Measurements from ENCODE around the gene CKM.
A peak's percentile ranks its signal among the peaks of the same experiment; 100 is the strongest.

The CKM gene

GRCh38 chr19:45263013-45263412, 59.7 kb downstream of the CKM start:
- Histone ChIP-seq H3K9ac (no peak overlapping the region), H3K27me3 (no peaks in the 10 kb centered on the region), H4K20me1 (peaks cover 6 to 70% (median 25%) of the 10 kb centered on the region in 11 experiments; a peak in 19 of 22 replicates), H3K9me3 (replicated peaks in 1 of 11) (no peaks in the 10 kb centered on the region), H3K27ac (no peak overlapping the region), H3K4me2 (no peak overlapping the region), H3K36me3 (peaks cover 54 to 91% (median 61%) of the 10 kb centered on the region in 11 experiments), H3K4me3 (no peak overlapping the region), H3K4me1 (peaks cover 0 to 14% (median 12%) of the 10 kb centered on the region in 10 experiments; a peak in 14 of 20 replicates)
- TF ChIP-seq Cebpa-rat (IDR thresholded peaks at IDR 0.05): no peak

DNA sequence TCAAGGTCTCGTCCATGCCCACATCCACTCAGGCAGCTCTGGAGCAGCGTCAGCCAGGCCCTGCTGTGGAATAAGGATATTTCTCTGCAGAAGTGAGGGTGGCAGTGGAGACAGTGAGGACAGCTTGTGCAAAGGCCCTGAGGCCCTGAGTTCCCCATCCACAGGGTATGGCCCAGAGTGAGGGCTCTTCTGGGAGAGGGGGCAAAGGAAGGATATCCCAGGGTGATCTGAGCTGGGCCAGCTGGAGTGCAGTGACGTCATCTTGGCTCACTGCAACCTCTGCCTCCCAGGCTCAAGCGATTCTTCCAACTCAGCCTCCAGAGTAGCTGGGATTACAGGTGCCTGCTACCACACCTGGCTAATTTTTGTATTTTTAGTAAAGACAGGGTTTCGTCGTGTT, 60.1 kb downstream of the CKM start:
- no peaks in the 10 kb centered on the region for H3K27me3 ChIP-seq
- peaks cover 50 to 87% (median 57%) of the 10 kb centered on the region in 11 experiments for H3K36me3 ChIP-seq
- no peak overlapping the region for H3K4me3 ChIP-seq
- TF ChIP-seq Cebpa-rat (IDR thresholded peaks at IDR 0.05): no peak
- no peaks in the 10 kb centered on the region for H3K9me3 ChIP-seq (replicated peaks in 1 of 11)
- H3K4me2 ChIP-seq: no peak overlapping the region
- peaks cover 6 to 74% (median 28%) of the 10 kb centered on the region in 11 experiments; a peak in 19 of 22 replicates for H4K20me1 ChIP-seq
- no peak overlapping the region for H3K27ac ChIP-seq
- peaks cover 0 to 14% (median 12%) of the 10 kb centered on the region in 10 experiments; a peak in 14 of 20 replicates for H3K4me1 ChIP-seq
- no peak overlapping the region for H3K9ac ChIP-seq

- H3K27me3 ChIP-seq: no peaks in the 10 kb centered on the region
- peaks cover 24 to 60% (median 40%) of the 10 kb centered on the region in 11 experiments for H3K36me3 ChIP-seq
- H3K9ac ChIP-seq: no peak overlapping the region
- peaks cover 7 to 34% (median 30%) of the 10 kb centered on the region in 10 experiments for H3K4me1 ChIP-seq
- no peak overlapping the region for H3K27ac ChIP-seq
- no peak overlapping the region for H3K4me3 ChIP-seq
- no peaks in the 10 kb centered on the region for H3K9me3 ChIP-seq (replicated peaks in 1 of 11)
- peaks cover 37 to 94% (median 52%) of the 10 kb centered on the region in 11 experiments for H4K20me1 ChIP-seq
- H3K4me2 ChIP-seq: no peak overlapping the region
- TF ChIP-seq Cebpa-rat (IDR thresholded peaks at IDR 0.05): no peak
These were observed 63.8 kb downstream of the CKM start for GRCh38 chr19:45258862-45259261.

DNA sequence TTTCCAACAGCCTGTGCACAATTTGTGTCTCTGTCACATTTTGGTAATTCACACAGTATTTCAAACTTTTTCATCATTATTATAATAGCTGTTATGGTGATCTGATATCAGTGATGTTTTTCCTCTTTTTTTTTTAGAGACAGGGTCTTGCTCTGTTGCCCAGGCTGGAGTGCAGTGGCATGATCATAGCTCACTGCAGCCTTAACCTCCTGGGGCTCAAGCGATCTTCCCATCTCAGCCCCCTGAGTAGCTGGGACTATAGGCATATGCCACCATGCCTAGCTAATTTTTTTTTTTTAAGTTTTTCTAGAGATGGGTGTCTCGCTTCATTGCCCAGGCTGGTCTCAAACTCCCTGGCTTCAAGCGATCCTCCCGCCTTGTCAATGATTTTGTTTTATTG, 65.8 kb downstream of the CKM start:
- TF ChIP-seq Cebpa-rat (IDR thresholded peaks at IDR 0.05): no peak

More for the DNA sequence above, 65.8 kb downstream of the CKM start:
- no peak overlapping the region for H3K27ac ChIP-seq
- H3K4me1 ChIP-seq: peaks cover 25 to 54% (median 49%) of the 10 kb centered on the region in 10 experiments
- H3K36me3 ChIP-seq: peaks cover 12 to 44% (median 28%) of the 10 kb centered on the region in 11 experiments
- H3K9ac ChIP-seq: no peak overlapping the region
- H3K4me3 ChIP-seq: no peak overlapping the region
- peaks cover 55 to 98% (median 73%) of the 10 kb centered on the region in 11 experiments for H4K20me1 ChIP-seq
- peak overlapping the region in 5 of 11 experiments; percentile 5 to 32 (median 16); a peak in 4 of 22 replicates for H3K4me2 ChIP-seq
- no peaks in the 10 kb centered on the region for H3K27me3 ChIP-seq
- H3K9me3 ChIP-seq (replicated peaks in 1 of 11): no peaks in the 10 kb centered on the region
